K562 (cell line): ENCODE results near the gene NDUFV3. TPM values are rescaled to one million over a fixed set of nuclear protein-coding genes. Genes with fewer than 3 reads are reported as not detected.

Source experiments
- BHLHE40 ChIP-seq: IDR thresholded peaks from 2 replicates; pipeline ENCODE4 v1.6.1; 2011; ENCODE audit warnings: low read length, improper control_type of control experiment
- FOXP4 ChIP-seq: sonication (generic); formaldehyde crosslinking; IDR thresholded peaks from 2 replicates; pipeline ENCODE4 v1.8.0; 2022; ENCODE audit warnings: mild to moderate bottlenecking, missing genetic modification reagents, borderline replicate concordance
- HDAC1 ChIP-seq, 2 experiments: fragments of 450-650 bp; IDR thresholded peaks; 2 replicates each; pipeline ENCODE4 v1.6.1; 2016 to 2017; ENCODE audit warnings: inconsistent platforms in 1 of 2, mild to moderate bottlenecking in 1 of 2, moderate library complexity in 1 of 2
- PTTG1 ChIP-seq: fragments of 450-650 bp; IDR thresholded peaks from 2 replicates; pipeline ENCODE4 v1.6.1; 2016; ENCODE audit warnings: low read depth, mild to moderate bottlenecking, missing genetic modification characterization, missing compliant biosample characterization
- RCOR1 ChIP-seq, 2 experiments: IDR thresholded peaks; 2 replicates each; pipeline ENCODE4 v1.6.1; 2012; ENCODE audit warnings: low read depth in 2 of 2, low read length in 2 of 2, borderline replicate concordance in 1 of 2, improper control_type of control experiment in 1 of 2
- REST ChIP-seq, 2 experiments: fragments of 450-650 bp; formaldehyde crosslinking in 1 of 2; IDR thresholded peaks; 2 replicates each; pipeline versions ENCODE4 v1.4.0 to v1.6.1; 2014 to 2020; ENCODE audit warnings: mild to moderate bottlenecking in 2 of 2, borderline replicate concordance in 1 of 2, low read depth in 1 of 2
- ZNF282 ChIP-seq: sonication (generic); formaldehyde crosslinking; IDR thresholded peaks from 2 replicates; pipeline ENCODE4 v1.8.1; 2023; ENCODE audit warnings: missing genetic modification reagents
- polyA plus RNA-seq, 8 experiments: library from polyadenylated mRNA; depleted of rRNA in 4 of 8; stranded (reverse) in 5 of 8; unstranded in 3 of 8; fragments of >200 nt; fragmentation: Nextera tagmentation in 2 of 8; fragmentation: Illumina TruSeq in 1 of 8; extraction: Ambion mirVana in 2 of 8; extraction: Trizol in 1 of 8; gene quantifications; 2 replicates each; pipeline versions ENCODE4 v1.2.1 to v1.2.3, GENCODE V29; 2011 to 2014; ENCODE audit warnings: inconsistent platforms in 1 of 8, missing spikeins in 1 of 8
- total RNA-seq, 7 experiments: library from RNA; depleted of rRNA in 6 of 7; stranded (reverse); fragments of >200 nt in 6 of 7; fragmentation: Illumina TruSeq in 2 of 7; extraction: Trizol in 2 of 7; gene quantifications; 2 replicates each; pipeline versions ENCODE4 v1.2.1 to v1.2.3, GENCODE V29; 2011 to 2021; ENCODE audit warnings: low replicate concordance in 1 of 7
- TF ChIP-seq, protein P1 (sequence below), 2 experiments: fragments of 250-450 bp in 1 of 2; fragments of 450-650 bp in 1 of 2; sonication (Bioruptor Pico) in 1 of 2; IDR thresholded peaks; 2 replicates each; pipeline versions ENCODE4 v1.6.1 to v1.8.0; 2016 to 2021; ENCODE audit warnings: mild to moderate bottlenecking in 2 of 2, moderate library complexity in 2 of 2, missing compliant biosample characterization in 1 of 2, missing genetic modification characterization in 1 of 2

The NDUFV3 gene
- total and polyA plus RNA-seq, 9 of the 15 experiments (the other 6 are each of a cell fraction or from before 2014, with no cell fraction given): 19.1 to 87.8 (median 74.3) TPM

GRCh38 chr21:42892931-42893755 is at the start of gene NDUFV3 (continued):
- TF ChIP-seq REST (IDR thresholded peaks at IDR 0.05; ENCODE audit: borderline replicate concordance): peak; percentile 9; the same call in 1 of the 2 replicates
- TF ChIP-seq REST (CRISPR knock-in tag; IDR thresholded peaks at IDR 0.05; ENCODE audit: low read depth): peak; percentile 68
- peak; percentile 27; the same call in 1 of the 2 replicates for TF ChIP-seq BHLHE40
- TF ChIP-seq PTTG1 (tag): no peak
- TF ChIP-seq RCOR1 (IDR thresholded peaks at IDR 0.05; ENCODE audit: borderline replicate concordance in 1 of 2, low read depth in 2 of 2, low read length in 2 of 2): no peak
- peak; percentile 76; the same call in 1 of the 2 replicates for TF ChIP-seq FOXP4 (CRISPR knock-in tag)
- TF ChIP-seq, protein P1, sequence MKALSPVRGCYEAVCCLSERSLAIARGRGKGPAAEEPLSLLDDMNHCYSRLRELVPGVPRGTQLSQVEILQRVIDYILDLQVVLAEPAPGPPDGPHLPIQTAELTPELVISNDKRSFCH (CRISPR knock-in tag; IDR thresholded peaks at IDR 0.05): no peak
- TF ChIP-seq, protein P1 (tag; IDR thresholded peaks at IDR 0.05): peak; percentile 89
- peak in 1 of 2 experiments; percentile 90; a peak in 2 of 4 replicates for TF ChIP-seq HDAC1 (IDR thresholded peaks at IDR 0.05)
- TF ChIP-seq ZNF282 (CRISPR knock-in tag): peak; percentile 43; the same call in 1 of the 2 replicates
